GM19240 (cell line): Measurements from ENCODE around the gene DNPH1.

ENCODE experiments used
- DNase-seq: peaks from one replicate; pipeline ENCODE4 v3.0.0; 2011; ENCODE audit warnings: low spot score; ENCODE audit not compliant: insufficient read length

Gene DNPH1, protein sequence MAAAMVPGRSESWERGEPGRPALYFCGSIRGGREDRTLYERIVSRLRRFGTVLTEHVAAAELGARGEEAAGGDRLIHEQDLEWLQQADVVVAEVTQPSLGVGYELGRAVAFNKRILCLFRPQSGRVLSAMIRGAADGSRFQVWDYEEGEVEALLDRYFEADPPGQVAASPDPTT

DNA sequence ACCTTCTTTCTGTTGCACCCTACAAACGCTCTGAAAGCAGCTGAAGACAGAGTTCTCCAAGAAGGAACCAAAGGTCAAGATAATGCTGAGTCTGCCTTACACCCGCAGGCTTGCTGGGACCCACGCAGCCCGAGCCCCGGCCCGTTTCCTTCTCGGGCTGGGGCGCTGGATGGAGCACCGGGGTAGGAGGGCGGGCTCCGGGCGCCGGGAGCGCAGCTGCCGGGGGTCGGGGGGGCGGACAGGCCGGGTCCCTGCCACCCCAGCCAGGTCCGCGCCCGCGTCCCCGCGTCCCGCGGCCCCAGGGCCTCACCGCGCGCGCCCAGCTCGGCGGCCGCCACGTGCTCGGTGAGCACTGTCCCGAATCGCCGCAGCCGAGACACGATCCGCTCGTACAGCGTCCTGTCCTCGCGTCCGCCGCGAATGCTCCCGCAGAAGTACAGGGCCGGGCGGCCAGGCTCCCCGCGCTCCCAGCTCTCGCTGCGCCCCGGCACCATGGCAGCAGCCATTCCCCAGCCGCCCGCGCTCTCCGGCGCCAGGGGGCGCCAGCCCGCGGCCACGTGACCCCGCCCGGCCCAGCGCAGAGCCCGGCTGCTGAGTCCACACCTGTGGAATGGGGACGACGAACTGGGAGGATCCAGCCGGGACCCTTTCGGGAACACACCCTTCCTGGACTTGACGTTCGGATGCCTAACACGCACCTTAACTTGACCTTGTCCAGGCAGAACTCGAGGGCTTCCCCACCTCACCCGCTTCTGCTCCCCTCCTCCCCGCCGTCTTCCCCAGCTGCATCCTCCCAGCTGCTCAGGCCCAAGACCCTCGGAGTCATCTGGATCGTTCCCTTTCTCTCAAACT lies at the start of gene DNPH1:
Gene DNPH1 (minus strand): TSS at position 531 of the 852 bp plus-strand sequence. CDS start 25 bp downstream, at position 506.
- peak; percentile 72 for DNase-seq

DNA sequence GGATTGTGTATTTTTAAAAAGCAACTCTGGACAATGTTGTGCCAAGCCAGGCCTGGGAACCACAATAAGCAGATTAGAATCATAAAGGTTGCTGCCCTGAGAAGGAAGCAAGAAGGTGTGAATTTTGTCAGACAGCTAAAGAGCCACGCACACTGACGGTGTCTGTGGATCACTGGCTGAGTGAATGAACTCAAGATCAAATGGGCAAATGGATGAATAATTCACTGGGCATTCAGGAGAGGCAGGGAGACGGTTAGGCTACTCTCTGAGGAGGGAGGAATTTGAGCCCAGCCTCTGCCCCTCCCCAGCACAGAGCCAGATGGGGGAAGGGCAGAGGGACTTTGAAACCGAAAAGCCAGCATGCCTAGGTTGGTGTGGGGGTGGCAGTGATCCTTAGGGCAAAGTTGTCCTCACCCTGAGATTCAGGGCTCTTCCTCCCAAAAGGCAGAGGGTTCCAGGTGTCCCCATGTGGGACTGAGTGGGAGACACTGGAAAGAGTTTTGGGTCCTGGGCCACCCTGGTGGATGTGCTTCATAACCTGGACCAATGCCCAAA lies 49.3 kb upstream of the DNPH1 start:
- DNase-seq = no peak

DNA sequence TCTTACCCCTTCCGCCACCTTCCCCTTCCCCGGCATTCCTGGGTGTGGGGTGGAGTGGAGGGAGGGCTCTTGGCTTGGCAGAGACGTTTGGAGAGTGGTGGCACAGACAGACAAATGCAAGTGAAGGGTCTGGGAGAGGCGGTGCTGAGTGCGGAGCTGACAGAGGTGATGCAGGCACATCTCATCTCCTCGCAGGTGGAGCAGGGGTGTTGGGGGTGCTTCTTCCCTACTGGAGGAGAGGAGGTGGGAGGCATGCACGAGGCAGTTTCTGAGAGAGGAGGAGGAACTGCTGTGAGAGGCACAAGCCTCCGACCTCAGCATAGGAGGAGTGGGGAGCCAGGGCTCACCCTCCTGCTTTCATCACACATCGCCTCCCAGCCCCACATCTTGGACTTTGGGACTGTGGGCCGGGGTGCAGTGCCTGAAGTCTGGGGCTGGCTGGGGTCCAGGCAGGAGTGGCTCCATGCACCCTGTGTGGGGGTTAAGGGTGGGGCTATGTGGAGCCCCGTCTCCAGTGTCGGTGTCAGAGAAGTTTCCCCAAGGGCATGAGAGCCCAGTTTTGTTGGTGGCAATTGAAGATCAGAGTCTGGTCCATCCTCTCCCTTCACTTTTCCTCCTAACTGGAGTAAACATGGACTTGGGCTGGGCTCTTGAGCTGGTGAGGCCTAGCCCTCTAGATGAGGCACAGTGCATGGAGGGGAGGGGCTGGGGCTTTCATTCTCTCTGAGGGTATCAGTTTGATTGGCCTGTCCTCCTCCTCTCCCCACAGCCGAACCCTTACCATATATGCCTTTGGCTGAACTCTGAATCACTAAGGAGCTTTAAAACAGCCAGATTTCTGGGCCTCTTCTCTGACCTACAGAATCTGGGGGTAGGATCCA lies 48.6 kb upstream of the DNPH1 start:
- DNase-seq = no peak

DNA sequence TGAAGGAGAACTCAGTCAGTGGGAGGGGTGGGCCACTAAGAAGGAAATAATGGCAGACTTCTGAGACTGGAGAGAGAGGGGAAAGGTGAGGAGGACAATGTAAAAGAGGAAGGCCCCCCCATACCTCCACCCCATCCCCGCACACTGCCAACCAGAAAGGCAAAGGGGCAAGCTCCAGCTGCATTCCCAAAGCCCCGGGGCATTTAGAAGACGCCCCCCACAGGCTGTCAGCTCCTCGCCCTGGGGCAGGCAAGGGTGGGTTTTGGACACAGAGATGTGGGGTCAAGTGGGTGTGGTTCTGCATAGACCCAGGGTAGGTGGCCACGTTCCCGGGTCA lies 48.0 kb upstream of the DNPH1 start:
- DNase-seq = no peak

DNA sequence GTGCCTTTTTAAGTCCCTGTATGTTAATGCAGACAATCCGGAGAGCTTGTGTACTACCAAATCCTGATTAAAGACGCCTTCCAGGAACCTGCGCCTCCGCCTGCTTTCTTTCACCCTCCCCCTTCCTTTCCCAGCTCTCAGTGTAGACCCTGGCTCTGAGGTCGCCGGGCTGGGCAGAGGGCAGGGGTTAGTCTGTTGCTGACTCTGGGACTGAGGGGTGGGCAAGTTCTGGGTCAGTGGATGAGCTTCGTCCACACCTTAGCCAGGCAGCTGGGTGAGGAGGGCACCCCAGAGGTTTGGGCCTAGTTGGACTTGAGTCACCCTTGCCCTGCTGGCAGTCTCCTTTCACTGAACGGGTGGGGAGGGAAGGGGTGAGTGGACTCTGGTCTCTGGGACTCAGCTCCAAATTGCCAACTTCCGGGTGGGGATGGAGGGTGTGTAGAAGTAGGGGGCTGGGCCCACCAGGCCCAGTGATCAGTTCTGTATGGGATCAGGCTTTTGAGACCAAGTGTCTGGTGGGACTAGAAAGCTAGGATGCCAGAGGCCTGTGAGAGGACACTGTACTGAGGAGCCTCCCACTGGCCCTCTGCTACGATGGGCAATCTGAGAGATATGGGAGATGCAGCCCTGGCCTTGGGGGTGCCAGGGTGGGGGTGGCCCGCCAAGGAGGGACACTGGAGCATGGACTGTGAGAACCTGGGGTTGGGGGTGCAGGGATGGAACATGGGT lies 47.5 kb upstream of the DNPH1 start:
- no peak for DNase-seq

DNA sequence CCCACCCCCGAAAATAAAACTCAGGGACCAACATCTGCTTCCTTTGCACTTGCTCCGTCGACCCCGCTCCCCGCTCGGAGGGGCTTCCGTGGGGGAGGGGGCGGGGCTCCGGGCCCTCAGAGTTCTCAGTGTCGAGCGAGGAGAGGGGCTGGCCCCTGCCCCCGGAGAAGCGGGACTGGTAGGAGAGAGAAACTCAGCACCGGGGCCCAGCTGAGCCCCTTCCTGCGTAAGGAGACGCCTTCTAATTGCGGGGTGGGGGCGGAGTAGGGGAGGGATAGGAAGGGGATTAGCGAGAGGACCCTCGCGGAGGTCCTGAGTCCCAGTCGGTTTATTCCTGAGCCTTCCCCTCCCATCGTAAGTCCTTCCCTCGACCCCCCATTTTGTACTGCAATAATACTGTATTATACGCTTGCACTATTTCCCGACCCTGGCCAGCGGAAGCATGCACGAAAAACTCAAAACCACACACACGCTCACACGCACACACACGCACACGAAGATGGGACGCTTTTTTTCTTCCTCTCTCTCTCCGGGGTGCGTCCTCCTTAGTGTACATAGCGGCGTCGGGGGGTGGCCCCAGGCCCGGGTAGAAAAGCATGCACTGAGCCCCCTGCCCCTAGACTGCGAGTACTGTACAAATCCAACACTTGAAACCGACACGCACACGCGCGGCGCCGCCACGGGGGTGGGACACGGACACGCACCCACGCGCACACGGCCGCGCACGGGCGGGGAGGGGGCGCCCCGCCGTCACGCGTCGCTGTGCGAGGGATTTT lies 46.7 kb upstream of the DNPH1 start:
- DNase-seq = no peak

DNA sequence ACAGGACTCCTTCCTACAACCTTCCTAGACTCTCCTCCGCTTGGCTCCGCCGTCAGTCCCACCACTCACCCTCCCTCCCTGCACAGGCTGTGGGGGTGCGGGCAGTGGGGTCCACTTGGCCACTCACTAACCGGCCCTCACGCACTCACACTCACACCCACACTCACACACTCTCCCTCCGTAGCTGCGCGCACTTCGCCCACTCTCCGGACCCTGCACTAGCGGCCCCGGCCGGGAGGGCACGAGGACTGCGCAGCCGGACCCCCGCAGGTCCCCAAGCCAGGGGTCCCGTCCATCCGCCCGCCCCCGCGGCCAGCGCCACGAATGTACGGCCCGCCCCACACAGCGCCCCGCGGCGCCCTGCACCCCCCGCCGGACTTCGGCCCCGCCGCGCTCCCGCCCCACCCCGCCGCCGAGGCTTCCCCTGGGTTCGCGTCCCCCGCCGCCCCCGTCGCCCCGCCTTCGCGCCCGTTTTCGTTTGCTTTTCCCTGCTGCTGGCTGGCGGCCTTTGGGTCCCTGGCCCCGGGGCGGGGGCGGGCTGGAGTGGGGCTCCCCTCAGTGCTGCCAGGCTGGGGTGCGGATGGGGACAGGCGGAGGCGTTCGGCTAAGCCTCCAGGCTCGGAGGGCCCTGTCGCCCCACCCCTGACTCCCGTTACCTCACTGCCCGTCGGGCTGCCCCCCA lies 45.8 kb upstream of the DNPH1 start:
- no peak for DNase-seq

DNA sequence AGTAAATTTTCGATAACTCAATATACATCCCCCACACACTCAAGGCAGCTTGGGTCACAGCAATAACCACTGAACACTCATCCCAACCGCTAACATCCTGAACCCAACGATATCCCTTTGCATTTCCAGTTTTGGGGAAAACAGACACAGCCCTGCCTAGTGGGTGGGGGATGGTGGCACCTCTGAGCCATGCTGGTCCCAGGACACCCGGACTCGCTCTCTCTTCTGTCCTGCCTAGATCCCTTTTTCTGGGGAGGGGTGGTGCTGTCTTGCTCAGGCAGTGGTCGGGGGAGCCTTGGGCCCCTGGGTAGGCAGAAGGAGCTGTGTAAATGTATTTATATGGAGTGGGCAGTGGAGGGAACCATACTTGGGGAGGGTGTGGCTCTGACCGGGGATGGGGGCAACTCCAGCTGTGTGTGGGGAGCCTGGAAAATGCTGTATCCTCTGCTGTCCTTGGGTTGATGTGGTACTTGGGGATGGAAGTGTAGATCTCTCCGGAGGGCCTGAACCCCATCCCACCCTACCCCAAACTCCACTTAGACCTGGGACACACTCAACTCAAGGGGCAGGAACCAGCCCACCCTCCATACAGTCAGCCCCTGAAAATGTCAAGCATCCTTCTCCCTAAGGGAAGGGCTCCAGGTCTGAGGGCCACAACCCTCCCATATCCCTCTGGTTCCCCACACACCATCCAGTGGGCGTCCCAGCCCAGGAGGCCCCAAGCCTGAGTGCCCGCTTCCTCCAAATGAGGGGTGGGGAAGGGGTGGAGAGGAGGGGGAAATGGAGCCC lies 45.0 kb upstream of the DNPH1 start:
- DNase-seq = no peak

DNA sequence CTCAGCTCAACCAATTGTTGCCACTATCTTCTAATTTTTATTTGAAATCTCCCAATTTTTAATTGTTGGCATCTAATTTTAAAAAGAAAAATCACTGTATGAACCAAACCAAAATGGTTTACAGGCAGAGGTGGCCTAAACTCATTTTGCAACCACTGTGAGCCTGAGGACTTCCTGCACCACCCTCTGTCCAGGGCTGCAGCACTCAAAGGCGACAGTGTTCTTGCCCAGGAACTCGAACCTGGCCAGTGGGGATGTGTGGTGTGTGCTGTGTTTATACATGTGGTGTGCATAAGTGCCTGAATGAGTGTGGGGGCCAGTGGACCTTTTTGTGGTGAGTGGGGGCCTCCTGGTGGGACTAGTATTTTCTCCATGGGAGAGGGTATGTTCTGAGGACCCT lies 44.4 kb upstream of the DNPH1 start:
- DNase-seq = no peak

DNA sequence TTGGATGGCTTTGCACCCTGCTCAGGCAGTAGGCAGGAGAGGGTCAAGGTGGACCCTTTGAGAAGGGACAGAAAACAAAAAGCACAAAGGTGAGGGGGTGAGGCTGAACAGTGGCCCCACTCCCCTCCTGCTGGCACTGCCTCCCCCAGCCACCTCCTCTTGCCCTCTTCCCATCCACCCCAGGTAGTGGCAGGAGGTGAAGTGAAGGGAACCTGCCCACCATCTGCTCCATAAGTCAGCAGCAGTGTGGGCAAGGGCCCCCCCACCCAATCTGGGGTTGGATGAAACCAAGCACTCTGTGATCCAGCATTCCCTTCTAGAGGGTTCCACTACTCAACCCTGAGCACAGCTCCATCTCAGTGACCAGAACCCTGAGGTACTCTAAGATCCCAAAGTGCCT lies 42.7 kb upstream of the DNPH1 start:
- no peak for DNase-seq

DNA sequence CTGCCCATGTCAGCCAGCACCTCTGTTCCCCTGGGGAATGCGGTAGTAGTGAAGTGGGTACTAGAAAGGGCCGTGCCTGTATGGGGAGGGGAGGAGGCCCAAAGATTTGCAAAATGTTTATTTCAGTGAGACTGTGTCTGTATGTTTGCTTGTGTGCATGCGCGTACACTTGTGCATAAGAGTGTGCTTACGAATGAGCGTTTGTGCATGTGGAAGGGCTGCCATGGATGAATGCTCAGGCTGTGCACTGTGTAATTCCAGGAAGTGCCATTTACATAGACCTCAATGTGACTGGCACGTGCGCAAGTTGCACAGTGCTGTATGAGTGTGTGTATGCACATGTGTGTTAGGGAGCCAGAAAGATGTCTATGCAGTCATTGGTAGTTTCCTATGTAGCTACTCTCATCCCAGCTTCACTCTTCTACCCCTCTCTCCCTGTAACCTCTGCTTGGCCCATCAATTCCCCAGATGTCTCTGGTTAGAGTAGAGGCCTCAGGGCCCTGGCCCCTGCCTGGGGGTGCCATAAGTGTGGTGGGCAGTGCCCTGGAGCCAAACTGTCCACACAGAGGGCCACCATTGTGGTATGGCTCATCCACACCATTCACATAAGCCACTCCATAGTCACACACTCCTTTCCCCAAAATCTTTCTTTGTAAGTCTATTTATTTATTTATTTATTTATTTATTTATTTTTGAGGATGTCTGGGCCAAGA lies 42.0 kb upstream of the DNPH1 start:
- DNase-seq = no peak

DNA sequence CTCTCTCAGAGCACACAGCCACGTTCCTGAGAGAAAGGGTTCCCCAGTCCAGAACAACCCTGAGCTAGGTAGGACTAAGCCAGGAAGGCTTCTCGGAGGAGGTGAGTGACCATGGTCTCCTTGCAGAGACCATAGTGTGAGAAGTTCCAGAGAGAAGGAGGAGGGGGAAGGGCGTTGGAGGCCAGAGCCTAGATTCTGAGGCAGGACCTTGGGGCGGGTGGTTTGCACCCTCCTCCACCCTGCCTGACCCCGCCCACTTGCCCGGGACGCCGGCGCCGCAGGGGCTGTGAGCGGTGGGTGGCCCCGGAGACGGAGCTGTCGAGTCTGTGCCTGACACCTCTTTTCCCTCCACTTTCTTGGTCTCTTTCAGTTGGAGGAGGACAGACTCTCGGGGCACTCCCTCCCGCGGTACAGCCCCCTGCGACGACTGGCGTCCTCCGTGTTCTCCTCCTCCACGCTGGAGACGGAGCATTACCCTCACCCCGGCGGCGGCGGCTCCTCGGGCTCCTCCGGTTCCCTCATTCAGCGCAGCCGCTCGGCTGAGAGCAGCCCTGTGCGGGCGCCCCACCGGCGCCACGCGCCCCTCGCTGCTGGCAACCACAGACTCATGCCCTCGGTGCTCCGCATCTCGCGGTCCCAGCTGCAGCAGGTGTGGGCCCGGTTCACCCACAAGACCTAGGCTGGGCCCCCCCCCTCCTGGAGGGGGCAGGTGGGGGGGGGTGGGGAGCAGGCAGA lies 40.2 kb upstream of the DNPH1 start:
- no peak for DNase-seq

DNA sequence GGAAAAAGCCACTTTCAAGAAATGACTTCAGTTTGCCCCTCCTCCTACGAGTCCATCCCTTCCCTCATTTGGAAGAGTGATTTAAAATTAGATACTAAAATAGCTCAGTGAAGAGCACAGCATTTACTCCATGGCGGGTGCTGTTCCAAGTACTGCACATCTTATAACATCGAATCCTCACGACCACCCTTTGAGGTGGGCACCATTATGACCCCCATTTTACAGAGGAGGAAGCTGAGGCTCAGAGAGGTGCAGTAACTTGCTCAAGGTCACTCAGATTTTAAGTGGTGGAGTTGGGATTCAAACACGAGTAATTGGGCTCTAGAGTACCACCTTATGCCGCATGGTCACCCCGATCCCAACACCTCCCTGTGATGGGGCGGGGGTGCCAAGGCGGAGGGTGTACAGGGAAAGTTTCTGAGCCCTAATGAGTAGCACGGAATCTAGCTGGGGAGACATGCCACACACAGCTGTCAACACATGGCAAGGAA lies 39.5 kb upstream of the DNPH1 start:
- DNase-seq = no peak

DNA sequence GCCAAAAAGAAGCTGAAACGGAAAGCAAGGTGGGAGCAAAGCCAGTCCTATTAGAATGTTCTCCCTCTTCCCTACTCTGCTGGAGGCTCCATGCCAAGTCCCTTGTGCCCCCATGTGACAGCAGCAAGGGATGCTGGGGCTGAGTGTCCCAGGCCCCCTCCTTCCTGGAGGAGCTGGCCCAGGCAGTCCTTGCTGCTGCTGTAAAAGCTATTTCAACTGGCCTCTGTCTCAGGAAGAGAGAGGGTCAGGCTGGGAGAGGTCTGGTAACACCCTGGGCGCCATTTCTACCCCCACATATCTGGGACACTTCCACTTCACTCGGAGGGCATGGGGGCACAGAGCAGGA lies 39.0 kb upstream of the DNPH1 start:
- DNase-seq = no peak

DNA sequence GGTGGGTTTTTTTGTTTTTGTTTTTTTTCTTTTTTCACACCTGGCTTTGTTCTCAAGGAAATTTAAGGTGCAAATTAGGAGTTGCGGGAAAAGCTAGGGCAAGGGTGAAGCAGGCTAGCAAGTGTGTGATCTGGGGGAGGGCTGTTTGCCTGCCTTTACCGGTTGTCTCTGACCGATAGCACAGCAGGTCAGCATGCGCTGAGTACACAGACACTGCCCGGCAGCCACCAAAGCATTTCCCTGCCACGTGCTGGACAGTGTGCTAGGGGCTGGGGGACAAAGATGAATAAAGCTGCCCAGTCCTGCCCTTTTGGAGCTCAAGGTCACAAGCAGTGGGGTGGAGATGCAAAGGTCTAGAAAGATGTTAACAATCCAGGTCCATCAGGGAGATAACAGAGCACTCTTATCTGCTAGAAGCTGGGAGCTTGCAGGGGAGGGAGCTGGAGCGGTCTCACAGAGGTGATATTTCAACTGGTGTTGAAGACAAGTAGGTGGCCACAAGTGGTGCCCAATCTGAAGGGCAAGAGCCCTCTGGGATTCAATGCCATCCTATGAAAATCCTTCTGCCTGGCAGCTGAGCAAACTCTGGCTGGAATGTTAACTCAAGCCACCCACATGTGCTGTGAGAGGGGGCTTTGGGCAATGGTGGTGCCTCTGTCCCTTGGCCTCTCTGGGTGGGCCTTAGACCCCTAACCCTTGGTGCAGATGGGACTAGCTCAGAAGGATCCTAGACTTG lies 38.5 kb upstream of the DNPH1 start:
- DNase-seq = no peak

DNA sequence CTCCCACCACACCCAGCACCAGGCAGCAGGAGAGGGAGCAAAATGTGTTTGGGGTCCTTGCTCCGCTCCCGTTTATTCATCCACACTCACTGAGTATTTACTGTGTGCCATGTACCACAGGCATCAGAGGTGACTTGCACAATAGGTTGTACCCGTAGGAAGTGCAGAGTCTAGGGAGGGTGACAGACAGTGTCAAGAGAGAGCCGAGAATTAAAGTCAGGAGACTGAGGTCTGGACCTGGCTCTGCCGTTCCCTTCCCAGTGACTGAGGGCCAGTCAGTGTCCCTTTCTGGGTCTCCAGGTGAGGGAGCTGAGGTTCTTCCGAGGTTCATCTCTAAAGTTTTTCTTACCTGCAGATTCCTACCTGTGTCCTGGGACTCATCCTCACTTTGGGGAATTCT lies 36.3 kb upstream of the DNPH1 start:
- DNase-seq = no peak

DNA sequence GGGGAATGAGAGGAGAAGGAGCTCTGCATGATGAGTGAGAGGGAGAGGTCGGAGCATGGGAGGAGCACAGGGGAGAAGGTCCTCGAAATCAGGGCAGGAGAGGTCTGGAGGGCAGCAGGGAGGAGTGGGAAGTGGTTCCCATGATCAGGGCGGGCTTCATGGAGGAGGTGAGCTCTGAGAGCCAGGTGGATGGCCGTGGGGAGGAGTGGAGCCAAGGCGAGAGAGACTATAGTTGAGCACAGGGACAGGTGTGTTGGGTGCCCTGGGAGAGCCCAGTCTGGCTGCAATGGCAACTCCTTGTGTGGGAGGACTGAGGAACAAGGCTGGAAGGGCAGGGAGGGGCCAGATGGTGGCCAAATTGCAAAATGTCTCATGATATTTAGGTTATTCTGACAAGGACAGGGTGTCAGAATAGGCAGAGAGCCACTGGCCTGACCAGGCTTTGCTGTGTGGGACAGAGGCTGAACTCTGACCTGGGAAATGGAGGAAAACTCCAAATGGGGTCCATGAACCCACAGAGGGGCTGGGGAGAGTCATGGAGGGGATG lies 35.4 kb upstream of the DNPH1 start:
- no peak for DNase-seq
